BLaER1 treated with 17β-estradiol and CSF1 and Interleukin-3, amounts not matched to agents 10 nM and 100 nM (cell line): ENCODE data around the gene DDX39B.

Experiments used
- H3K27ac ChIP-seq, 11 experiments: shearing (Covaris generic); formaldehyde crosslinking; 2 replicates each; pipeline ENCODE4 v1.8.1; 2022
- H3K27me3 ChIP-seq, 11 experiments: shearing (Covaris generic); formaldehyde crosslinking; 2 replicates each; pipeline ENCODE4 v1.8.1; 2022
- H3K36me3 ChIP-seq, 11 experiments: shearing (Covaris generic); formaldehyde crosslinking; 2 replicates each; pipeline ENCODE4 v1.8.1; 2022
- H3K4me1 ChIP-seq, 10 experiments: shearing (Covaris generic); formaldehyde crosslinking; 2 replicates each; pipeline ENCODE4 v1.8.1; 2022
- H3K4me2 ChIP-seq, 11 experiments: shearing (Covaris generic); formaldehyde crosslinking; 2 replicates each; pipeline ENCODE4 v1.8.1; 2022
- H3K4me3 ChIP-seq, 10 experiments: shearing (Covaris generic); formaldehyde crosslinking; 2 replicates each; pipeline ENCODE4 v1.8.1; 2022
- H3K9ac ChIP-seq, 11 experiments: shearing (Covaris generic); formaldehyde crosslinking; 2 replicates each; pipeline ENCODE4 v1.8.1; 2022
- H3K9me3 ChIP-seq, 11 experiments: shearing (Covaris generic); formaldehyde crosslinking; replicated peaks in 1 of 11; 2 replicates each; pipeline ENCODE4 v1.8.1; 2022
- H4K20me1 ChIP-seq, 11 experiments: shearing (Covaris generic); formaldehyde crosslinking; 2 replicates each; pipeline ENCODE4 v1.8.1; 2022
- Cebpa-rat ChIP-seq, 11 experiments: shearing (Covaris generic); IDR thresholded peaks; 2 replicates each; pipeline ENCODE4 v1.8.1; 2022

Gene DDX39B

DNA sequence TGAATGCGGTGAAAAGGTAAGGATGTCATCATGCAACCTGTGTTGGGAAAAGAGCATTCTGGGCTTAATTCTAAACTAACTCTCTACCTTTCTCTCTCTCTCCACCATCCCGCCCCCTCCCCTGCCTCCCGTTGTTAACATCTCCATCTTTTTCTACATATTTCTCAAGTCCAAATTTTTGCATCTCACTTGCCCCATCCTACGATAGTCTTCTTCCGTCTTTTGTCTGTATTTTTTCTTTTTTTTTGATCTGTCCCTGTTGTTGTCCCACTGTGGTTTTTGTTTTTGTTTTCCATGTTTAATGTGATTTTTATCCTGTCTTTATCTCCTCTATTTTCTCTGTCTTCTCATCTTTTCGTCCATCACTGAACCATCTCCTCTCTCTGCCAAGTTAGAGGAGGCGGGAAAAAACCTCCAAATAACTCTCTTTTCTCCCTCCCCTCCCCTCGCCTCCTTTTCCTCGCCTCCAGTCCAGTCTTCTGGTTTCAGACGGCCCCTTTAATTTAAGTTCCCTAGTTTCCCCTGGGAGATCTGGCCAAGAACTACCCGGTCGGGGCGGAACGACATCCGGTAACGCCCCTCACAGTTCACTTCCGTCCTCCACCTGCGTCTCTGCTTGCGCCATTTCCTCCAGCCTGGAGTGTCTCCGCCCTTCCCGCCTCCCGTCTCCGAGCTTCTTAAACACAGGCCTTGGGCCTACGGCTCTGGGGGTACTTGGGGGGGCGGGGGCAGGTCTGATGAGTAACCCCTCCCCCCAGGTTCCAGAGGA lies 5.3 kb upstream of the DDX39B start, which contains the start of gene NFKBIL1:
NFKBIL1 (plus strand) TSS at position 651 of the 769 bp plus-strand sequence; CDS start at position 738, 87 bp downstream.
- peak in 3 of 11 experiments; percentile 13 to 58 (median 30); a peak in 3 of 22 replicates for TF ChIP-seq Cebpa-rat (IDR thresholded peaks at IDR 0.05)
- Histone ChIP-seq H3K4me3 (peak within 1 kb of the TSS; percentile 53 to 70 (median 60)), H3K4me1 (peaks cover 62 to 82% (median 76%) of the 10 kb centered on the region in 10 experiments), H3K9ac (peak within 1 kb of the TSS; percentile 74 to 88 (median 81)), H4K20me1 (no peaks in the 10 kb centered on the region), H3K4me2 (peak within 1 kb of the TSS; percentile 82 to 100 (median 95)), H3K9me3 (no peaks in the 10 kb centered on the region), H3K27ac (peak within 1 kb of the TSS; percentile 76 to 89 (median 84)), H3K36me3 (peaks cover 0 to 26% (median 18%) of the 10 kb centered on the region in 11 experiments; a peak in 15 of 22 replicates), H3K27me3 (no peaks in the 10 kb centered on the region)

DNA sequence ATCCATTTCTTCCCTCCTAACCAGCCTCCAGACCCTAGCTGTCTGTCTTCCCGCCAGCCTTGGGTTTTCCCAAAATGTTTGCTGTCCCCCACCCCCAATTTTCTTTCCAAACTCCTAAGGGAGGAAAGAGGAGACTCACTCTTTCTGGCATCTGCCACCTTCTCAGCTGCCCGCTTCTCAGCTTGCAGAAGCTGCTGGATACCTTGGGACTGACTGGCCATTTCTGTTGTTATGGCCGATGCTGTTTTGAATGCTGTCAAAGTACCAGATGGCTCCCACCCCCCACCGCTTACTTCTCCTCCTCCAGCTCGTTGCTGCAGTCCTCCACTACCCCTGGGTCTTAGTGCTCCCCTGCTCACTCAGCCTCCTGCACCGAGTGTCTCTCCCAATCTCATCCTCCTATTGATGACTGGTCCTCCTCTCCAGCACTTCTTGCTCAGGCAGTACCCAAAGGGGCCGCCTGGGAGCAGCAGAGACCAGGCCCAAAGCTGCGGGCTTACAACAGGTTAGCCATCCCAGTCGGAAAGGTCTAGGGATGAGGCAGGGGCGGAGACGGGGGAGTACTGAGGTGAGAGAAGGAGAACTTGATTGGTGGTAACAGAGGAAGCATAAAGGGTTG lies 4.6 kb upstream of the DDX39B start, which contains the start of gene ATP6V1G2:
ATP6V1G2 (minus strand) TSS at position 270 of the 619 bp plus-strand sequence; CDS start at position 221, 49 bp downstream.
- Histone ChIP-seq H3K36me3 (peaks cover 0 to 26% (median 18%) of the 10 kb centered on the region in 11 experiments; a peak in 15 of 22 replicates), H3K4me2 (peak within 1 kb of the TSS; percentile 82 to 100 (median 95)), H3K4me3 (peak within 1 kb of the TSS; percentile 53 to 70 (median 60)), H3K27ac (peak within 1 kb of the TSS; percentile 76 to 89 (median 84); a peak in 21 of 22 replicates), H3K9ac (peak within 1 kb of the TSS; percentile 74 to 88 (median 81)), H3K4me1 (peaks cover 62 to 76% (median 70%) of the 10 kb centered on the region in 10 experiments), H3K27me3 (no peaks in the 10 kb centered on the region), H3K9me3 (no peaks in the 10 kb centered on the region), H4K20me1 (no peaks in the 10 kb centered on the region; a peak in 2 of 22 replicates)
- TF ChIP-seq Cebpa-rat (IDR thresholded peaks at IDR 0.05) = no peak

DNA sequence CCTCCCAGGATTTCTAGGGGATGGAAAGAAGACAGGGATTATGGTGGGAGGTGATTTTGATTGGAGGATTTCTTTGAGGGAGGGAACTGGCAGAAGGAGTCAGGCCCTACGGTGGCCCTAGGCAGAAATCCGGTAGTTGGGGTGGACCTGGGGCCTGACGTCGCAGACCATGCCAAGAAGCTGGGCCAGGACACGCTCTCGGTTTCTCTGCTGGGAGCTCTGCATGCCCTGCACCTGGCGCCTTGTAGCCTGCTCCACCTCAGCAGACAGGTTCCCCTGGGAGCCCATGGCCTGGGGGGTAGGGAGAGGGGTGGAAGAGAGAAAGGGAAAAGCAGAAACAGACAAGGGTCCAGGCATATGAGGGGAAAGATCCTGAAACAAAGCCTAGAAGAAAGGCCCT lies 3.5 kb upstream of the DDX39B start:
- peaks cover 4 to 25% (median 17%) of the 10 kb centered on the region in 11 experiments for H3K36me3 ChIP-seq
- TF ChIP-seq Cebpa-rat (IDR thresholded peaks at IDR 0.05) = no peak
- peaks cover 8 to 11% (median 10%) of the 10 kb centered on the region in 11 experiments for H4K20me1 ChIP-seq
- H3K9ac ChIP-seq = peak overlapping the region; percentile 41 to 83 (median 80); a peak in 19 of 22 replicates
- peak overlapping the region; percentile 82 to 100 (median 95) for H3K4me2 ChIP-seq
- H3K4me1 ChIP-seq = peaks cover 59 to 70% (median 66%) of the 10 kb centered on the region in 10 experiments
- peak overlapping the region in 9 of 11 experiments; percentile 2 to 63 (median 56); a peak in 16 of 22 replicates for H3K27ac ChIP-seq
- no peaks in the 10 kb centered on the region for H3K9me3 ChIP-seq
- no peaks in the 10 kb centered on the region for H3K27me3 ChIP-seq
- peak overlapping the region in 6 of 10 experiments; percentile 58 to 70 (median 62); a peak in 7 of 20 replicates for H3K4me3 ChIP-seq

GRCh38 chr6:31544676-31545075 lies 2.9 kb upstream of the DDX39B start:
- TF ChIP-seq Cebpa-rat (IDR thresholded peaks at IDR 0.05) = no peak
- peaks cover 61 to 71% (median 66%) of the 10 kb centered on the region in 10 experiments for H3K4me1 ChIP-seq
- no peaks in the 10 kb centered on the region for H3K9me3 ChIP-seq
- peaks cover 10 to 25% (median 17%) of the 10 kb centered on the region in 11 experiments for H3K36me3 ChIP-seq
- H3K27ac ChIP-seq = peak overlapping the region in 4 of 11 experiments; percentile 25 to 63 (median 57); a peak in 7 of 22 replicates
- peak overlapping the region; percentile 82 to 100 (median 95); a peak in 19 of 22 replicates for H3K4me2 ChIP-seq
- peaks cover 14 to 17% (median 16%) of the 10 kb centered on the region in 11 experiments for H4K20me1 ChIP-seq
- no peak overlapping the region for H3K4me3 ChIP-seq
- H3K27me3 ChIP-seq = no peaks in the 10 kb centered on the region
- H3K9ac ChIP-seq = peak overlapping the region in 9 of 11 experiments; percentile 50 to 83 (median 81); a peak in 15 of 22 replicates

DNA sequence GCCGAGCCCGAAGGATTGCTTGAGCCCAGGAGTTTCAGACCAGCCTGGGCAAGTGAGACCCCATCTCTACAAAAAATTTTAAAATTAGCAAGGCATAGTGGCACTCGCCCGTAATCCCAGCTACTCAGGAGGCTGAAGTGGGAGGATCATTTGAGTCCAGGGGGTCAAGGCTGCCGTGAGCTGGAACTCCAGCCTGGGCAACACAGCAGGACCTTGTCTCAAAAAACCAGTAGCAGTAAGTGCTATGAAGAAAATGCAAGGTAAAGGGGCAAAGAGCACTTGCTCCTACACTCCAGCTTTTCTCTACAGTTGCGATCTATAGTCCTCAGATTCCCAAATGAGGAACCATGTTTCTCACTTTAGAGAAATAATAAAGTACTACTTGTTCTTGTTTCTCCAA lies 1.8 kb upstream of the DDX39B start:
- peaks cover 20 to 25% (median 22%) of the 10 kb centered on the region in 11 experiments for H3K36me3 ChIP-seq
- H3K9me3 ChIP-seq = no peaks in the 10 kb centered on the region
- peak overlapping the region in 3 of 11 experiments; percentile 96 to 99 (median 97); a peak in 2 of 22 replicates for H3K27ac ChIP-seq
- H3K27me3 ChIP-seq = no peaks in the 10 kb centered on the region
- no peak for TF ChIP-seq Cebpa-rat (IDR thresholded peaks at IDR 0.05)
- peaks cover 24 to 28% (median 26%) of the 10 kb centered on the region in 11 experiments for H4K20me1 ChIP-seq
- H3K9ac ChIP-seq = peak overlapping the region in 10 of 11 experiments; percentile 91 to 99 (median 96); a peak in 9 of 22 replicates
- H3K4me1 ChIP-seq = peaks cover 61 to 71% (median 66%) of the 10 kb centered on the region in 10 experiments
- H3K4me2 ChIP-seq = peak overlapping the region; percentile 58 to 99 (median 87); a peak in 19 of 22 replicates
- peak overlapping the region in 2 of 10 experiments; percentile 89 to 91; a peak in 2 of 20 replicates for H3K4me3 ChIP-seq

GRCh38 chr6:31541059-31541657 lies 645 bp downstream of the DDX39B start:
- H3K4me1 ChIP-seq = peaks cover 57 to 76% (median 64%) of the 10 kb centered on the region in 10 experiments

DNA sequence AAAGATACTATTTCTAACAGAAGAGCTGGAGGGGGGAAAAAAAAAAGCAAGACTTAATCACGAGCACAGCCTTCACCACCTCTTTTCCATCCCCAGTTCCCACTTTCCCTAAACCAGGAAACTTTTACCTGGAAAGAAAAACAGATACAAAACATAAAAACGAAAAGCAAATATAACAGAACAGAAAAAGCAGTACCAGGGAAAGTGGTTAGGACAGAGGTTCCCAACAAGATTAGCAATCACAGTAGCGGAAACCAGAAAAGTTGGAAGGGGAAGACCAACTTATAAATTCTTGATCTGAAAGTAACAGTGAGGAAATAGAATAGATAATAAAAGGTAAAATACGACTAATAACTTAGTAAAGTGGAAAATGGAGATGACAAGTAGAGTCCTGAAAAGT lies 1.2 kb downstream of the DDX39B start:
- Histone ChIP-seq H3K4me1 (peaks cover 52 to 76% (median 61%) of the 10 kb centered on the region in 10 experiments), H4K20me1 (peaks cover 54 to 58% (median 56%) of the 10 kb centered on the region in 11 experiments), H3K9me3 (no peaks in the 10 kb centered on the region), H3K36me3 (peaks cover 50 to 54% (median 52%) of the 10 kb centered on the region in 11 experiments), H3K27ac (peak overlapping the region; percentile 92 to 99 (median 97); a peak in 21 of 22 replicates), H3K27me3 (no peaks in the 10 kb centered on the region), H3K9ac (peak overlapping the region; percentile 91 to 99 (median 96)), H3K4me2 (peak overlapping the region; percentile 91 to 99 (median 98)), H3K4me3 (peak overlapping the region; percentile 74 to 91 (median 86))
- TF ChIP-seq Cebpa-rat (IDR thresholded peaks at IDR 0.05) = no peak

More at GRCh38 chr6:31541059-31541657, 645 bp downstream of the DDX39B start:
- H3K9me3 ChIP-seq = no peaks in the 10 kb centered on the region
- H3K9ac ChIP-seq = peak overlapping the region; percentile 91 to 99 (median 96)
- H3K27ac ChIP-seq = peak overlapping the region; percentile 92 to 99 (median 97)
- peak overlapping the region; percentile 74 to 91 (median 86) for H3K4me3 ChIP-seq
- H3K27me3 ChIP-seq = no peaks in the 10 kb centered on the region
- peak overlapping the region; percentile 91 to 99 (median 98) for H3K4me2 ChIP-seq
- peaks cover 49 to 53% (median 51%) of the 10 kb centered on the region in 11 experiments for H4K20me1 ChIP-seq
- TF ChIP-seq Cebpa-rat (IDR thresholded peaks at IDR 0.05) = no peak
- peaks cover 44 to 49% (median 47%) of the 10 kb centered on the region in 11 experiments for H3K36me3 ChIP-seq
